Measurements from ENCODE around the gene PLCD1.
"Not testable (repeated sequence)": the region's sequence is repeated elsewhere in the genome, so short reads cannot be mapped to it uniquely, and the experiment has no call there.

PLCD1 gene

DNA sequence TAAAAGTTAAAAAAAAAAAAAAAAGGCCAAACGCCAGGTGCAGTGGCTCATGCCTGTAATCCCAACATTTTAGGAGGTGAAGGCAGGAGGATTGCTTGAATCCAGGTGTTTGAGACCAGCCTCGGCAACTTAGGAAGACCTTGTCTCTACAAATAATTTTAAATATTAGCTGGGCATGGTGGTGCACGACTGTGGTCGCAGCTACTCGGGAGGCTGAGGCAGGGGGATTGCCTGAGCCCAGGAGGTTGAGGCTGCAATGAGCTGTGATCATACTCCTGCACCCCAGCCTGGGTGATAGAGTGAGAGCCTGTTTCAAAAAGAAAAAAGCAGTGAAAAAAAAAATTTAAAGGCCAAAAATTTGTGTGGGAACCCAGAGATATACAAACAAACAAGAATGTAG, 6.8 kb upstream of the PLCD1 start:
- no peak for DNase-seq

GRCh38 chr3:38034335-38034734, 4.9 kb upstream of the PLCD1 start:
- DNase-seq, result not testable (repeated sequence)

- DNase-seq, result not testable (repeated sequence)
Observed at GRCh38 chr3:38033586-38033985, 4.1 kb upstream of the PLCD1 start.

DNA sequence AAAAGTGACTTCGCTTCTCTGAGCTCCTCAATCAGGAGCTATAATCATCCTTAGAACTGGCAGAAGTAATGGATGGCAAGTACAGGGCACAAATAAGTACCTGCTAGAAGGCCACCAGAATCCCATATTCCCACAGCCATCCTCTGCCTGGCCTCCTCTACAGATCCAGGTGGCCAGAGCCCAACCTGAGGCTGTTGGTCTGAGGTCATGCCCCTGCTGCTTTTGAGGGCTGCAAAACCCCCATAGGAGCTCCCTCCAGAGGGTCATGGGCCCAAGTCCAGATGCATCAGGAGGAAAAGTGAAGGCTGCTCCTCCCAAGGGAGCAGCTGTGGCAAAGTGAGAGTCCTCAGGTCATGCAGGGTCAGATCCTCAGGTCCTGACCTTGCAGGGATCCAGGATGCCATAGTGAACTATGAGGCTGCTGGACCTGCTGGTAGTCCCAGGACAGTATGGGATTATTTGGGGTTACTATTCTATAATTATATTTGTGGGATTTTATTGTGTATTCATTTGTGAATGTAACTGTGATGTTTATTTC, 3.0 kb upstream of the PLCD1 start:
- no peak for DNase-seq

DNA sequence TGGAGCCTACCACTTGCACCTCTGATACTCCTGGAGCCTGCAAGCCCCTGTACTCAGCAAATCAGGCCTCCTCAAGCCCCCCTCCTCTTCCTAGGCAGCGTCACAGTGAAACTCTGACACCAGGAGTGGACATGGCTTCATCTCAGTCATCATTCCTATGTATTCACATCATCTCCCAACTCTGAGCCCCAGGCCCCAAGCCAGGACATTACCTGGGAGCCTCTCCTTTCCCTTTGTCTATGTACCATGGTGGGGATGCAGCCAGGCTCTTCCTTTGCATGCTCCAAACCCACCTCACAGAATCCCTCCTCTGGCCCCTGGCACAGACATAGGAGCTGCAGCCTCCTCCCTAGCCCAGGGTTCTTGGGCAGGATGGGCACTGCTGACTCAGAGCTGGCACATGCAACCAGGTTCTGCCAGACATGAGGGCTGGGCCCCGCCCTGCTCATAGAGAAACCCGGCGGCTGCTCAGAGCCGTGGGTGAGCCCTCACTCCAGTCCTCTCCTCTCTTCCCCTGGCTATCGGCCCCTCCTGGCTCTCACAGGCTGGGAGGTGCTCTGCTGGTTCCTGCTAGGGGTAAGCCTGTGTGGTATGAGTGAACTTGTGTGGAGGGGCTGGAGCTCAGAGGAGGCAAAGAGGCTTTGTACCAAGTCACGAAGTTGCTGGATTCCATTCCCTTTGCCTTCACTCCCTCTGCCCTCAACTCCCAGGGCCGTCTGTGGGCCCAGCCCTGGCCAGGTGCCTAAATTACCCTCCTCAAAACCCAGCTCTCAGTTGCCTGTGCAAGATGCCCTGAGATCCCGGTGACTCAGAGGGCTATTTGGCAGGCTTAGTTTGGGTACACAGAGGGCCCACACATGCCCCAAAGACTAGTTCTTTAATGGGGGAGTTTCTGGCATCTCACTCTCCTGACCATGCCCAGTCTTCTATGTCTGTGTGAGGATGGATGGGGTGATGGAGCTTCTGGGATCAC, 1.9 kb upstream of the PLCD1 start:
- no peak for DNase-seq

- no peak for DNase-seq
Observed at GRCh38 chr3:38030126-38031021, 932 bp upstream of the PLCD1 start.

GRCh38 chr3:38028621-38029361, 651 bp downstream of the PLCD1 start:
- DNase-seq, result no peak

GRCh38 chr3:38027466-38028465, 1.7 kb downstream of the PLCD1 start:
- DNase-seq, result no peak

- DNase-seq, result no peak
Observed at GRCh38 chr3:38026856-38027255, 2.6 kb downstream of the PLCD1 start.

DNA sequence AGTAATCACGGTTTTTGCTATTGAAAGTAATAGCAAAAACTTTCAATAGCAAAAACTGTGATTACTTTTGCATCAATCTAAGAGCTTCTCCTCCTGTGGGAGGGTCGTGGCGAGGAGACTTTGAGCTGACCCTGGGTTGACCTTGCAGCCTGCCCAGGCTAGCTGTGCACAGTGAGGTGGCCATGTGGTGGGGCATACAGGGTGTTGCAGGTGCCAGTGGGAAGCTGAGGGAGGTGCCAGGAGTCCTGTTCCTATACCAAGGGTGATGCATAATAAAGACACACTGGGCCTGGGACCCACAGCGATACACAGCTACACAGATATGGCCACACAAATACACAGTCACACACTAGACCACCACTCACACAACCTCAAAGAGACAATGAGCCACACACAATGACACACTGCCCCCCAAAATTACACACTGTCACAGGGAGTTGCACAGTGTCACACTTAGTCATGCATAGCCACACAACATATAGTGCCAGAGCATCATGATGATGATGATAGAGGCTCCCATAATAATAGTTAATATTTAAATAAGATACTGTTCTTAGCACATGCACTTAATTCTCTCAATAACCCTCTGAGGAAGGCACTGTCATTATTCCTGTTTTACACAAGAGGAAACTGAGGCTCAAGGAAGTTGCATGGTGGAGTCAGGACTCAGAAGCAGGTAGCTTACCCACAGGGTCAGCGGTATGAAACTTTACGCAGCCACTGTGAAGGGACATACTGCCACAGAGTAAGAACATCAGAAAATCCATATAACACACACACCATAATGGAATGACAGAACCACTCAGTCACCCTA, 6.3 kb downstream of the PLCD1 start:
- no peak for DNase-seq

- DNase-seq, result no peak
Observed at GRCh38 chr3:38022301-38022700, 7.1 kb downstream of the PLCD1 start.

DNA sequence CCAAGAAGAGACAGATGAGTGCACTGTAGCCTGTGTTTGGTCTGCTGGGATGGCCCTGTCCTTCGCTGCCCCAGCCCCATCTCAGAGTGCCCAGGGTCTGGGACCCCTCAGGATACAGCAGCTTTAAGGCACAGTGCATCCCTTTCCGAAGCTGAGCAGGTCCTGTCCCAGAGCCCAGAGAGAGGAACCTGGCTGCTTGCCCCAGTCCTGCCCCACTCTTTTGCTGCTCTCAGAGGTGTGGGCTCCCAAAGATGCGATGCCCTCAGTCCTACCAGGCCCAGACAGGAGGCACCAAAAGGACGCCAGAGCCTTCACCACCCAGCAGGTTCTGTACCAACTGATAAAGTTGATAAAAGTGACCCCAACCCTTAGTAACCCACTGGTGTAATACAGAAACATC, 8.2 kb downstream of the PLCD1 start:
- no peak for DNase-seq

GRCh38 chr3:38020342-38020726, 9.1 kb downstream of the PLCD1 start:
- no peak for DNase-seq

DNA sequence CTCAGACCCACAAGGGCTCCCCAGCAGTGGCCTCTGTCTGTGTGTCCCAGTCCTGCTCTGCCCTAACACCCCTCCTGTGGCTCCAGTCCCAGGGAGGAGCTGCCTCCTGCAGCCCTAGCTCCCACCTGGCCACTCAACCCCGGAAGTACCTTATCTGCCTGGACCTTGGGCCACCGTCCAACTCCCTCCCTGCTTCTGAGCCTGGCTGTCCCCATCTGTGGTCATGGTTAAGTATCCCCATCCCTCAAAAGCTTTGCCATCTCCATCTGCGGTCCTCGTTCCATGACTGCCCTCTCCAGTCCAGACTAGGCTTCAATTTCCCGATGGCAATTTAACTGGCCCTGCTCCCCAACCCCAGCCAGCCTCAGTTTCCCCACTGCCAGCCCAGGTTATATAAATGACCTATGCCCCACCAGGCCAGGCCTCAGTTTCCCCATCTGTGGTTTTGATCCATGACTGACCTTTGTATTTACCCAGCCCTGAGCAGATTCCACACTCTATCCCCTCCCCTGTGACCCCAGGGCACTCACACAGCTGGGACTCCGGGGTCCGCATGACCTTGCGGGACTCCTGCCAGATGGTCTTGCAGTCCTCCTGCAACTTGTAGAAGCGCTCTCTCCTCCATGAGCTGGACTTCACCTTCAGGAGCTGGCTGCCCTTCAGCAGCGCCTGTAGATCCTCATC, 9.6 kb downstream of the PLCD1 start:
- no peak for DNase-seq

DNA sequence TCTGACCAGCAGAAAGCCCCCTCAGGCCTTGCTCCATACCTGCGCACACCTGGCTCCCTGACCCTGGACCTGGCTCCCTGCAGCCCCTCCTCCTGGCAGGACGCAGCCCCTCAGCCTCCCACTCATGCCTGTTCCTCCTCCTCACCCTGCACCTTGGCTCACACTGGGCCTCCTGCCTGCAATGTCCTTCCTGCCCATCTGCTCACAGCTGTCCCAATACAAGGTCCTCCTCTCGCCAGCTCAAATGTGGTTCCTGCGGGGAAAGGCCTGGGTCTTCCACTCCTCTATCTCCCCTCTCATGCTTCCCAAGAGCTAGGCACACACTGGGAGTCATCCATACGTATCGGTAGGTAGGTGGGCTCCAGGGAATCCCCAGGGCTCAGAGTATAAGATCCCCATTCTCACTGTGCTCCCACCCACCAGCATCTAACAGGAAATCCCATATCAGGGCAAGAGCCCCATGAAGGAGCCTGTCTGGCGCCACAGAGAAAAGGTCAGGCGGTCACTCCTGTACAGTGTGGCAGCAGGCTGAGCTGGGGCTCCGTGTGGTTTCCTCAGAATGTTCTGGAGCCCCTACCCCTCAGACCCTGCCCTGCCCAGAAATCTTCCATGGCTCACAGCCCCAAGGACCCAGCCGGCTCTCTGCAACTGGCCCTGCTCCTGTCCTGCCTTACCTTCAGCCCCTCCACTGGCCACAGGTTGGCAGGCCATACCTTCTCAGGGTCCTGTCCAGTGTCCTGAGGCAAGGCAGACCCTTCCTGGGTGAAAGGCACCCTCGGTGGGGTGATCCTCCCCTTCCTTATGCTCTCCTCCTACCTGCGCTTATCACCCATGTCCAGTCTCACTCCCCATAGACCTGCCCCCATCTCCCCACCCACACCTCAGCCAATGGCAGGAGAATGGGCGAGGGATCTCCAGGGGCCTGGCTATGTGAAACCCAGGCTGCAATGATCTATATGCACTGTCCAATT, 10.9 kb downstream of the PLCD1 start:
- DNase-seq, result no peak

- no peak for DNase-seq
Observed at GRCh38 chr3:38017445-38018295, 11.8 kb downstream of the PLCD1 start.

GRCh38 chr3:38016847-38017444, 12.5 kb downstream of the PLCD1 start:
- DNase-seq, result no peak
